Subcutaneous adipose tissue (tissue), 4 donors: ENCODE data around the gene CYP19A1. TPM values are rescaled to one million over a fixed set of nuclear protein-coding genes. Genes with fewer than 3 reads are reported as not detected.

ENCODE experiments used
- CTCF ChIP-seq: fragments of 450-650 bp; IDR thresholded peaks from one replicate; pipeline ENCODE4 v1.5.1; 2016; ENCODE audit warnings: low read depth, mild to moderate bottlenecking, control low read depth, antibody characterized with exemption, moderate library complexity
- total RNA-seq, 4 donors: library from RNA; depleted of rRNA; stranded (reverse); fragments of >200 nt; gene quantifications; one replicate each; pipeline ENCODE4 v1.1.0, GENCODE V29; 2016

Gene CYP19A1
- total RNA-seq, 4 donors from 2014 or later = 0.75 to 16.7 (median 8.3) TPM

GRCh38 chr15:51359981-51360380 lies 21.6 kb upstream of the CYP19A1 start:
- TF ChIP-seq CTCF = no peak

DNA sequence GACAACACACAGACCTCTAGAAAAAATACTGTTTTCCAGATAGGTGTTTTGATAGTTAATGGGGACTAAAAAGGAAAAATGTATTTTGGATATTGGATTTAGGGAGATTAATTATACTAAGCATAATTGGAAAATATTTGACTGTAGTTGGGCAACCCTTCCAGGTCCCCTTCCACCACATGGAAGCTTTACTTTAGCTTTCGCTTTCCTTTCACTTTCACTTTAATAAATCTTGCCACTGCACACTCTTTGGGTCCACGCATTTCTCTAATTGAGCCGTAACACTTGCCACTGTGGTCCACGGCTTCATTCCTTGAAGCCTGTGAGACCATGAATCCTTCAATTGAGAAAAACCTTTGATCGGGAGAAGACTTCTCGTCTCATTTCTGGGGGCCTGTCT lies 18.6 kb upstream of the CYP19A1 start:
- no peak for TF ChIP-seq CTCF

GRCh38 chr15:51356147-51356546 lies 17.8 kb upstream of the CYP19A1 start:
- no peak for TF ChIP-seq CTCF

DNA sequence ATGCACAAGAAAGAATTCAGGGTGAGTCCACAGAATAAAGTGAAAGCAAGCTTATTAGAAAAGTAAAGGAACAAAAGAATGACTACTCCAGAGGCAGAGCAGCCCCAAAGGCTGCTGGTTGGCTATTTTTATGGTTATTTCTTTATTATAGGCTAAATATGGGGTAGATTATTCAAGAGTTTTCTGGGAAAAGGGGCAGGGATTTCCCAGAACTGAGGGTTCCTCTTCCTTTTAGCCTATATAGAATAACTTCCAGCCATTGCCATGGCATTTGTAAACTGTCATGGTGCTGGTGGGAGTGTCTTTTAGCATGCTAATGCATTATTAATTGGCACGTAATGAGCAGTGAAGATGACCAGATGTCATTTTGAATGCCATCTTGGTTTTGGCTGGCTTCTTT lies 16.7 kb upstream of the CYP19A1 start:
- TF ChIP-seq CTCF = no peak

DNA sequence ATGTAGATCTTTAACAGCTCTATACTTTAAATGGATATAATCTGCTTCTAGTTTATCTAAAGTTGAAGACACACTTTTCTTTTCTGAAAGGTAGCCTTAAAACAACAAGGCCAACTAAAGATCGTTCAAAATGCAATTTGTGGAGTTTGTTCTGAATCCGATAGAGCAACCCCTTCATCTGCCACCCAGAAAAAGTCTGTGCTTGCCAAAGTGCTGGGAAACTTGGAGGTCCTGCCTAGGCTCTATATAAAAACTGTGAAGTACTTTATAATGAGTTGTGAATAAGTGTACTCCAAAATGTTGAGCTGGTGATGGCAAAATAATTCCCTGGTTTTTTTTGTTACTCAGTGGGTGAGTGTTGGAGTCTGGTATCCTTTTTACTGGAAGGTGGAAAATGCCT lies 15.6 kb upstream of the CYP19A1 start:
- TF ChIP-seq CTCF = no peak

GRCh38 chr15:51350723-51351122 lies 12.3 kb upstream of the CYP19A1 start:
- TF ChIP-seq CTCF = no peak

DNA sequence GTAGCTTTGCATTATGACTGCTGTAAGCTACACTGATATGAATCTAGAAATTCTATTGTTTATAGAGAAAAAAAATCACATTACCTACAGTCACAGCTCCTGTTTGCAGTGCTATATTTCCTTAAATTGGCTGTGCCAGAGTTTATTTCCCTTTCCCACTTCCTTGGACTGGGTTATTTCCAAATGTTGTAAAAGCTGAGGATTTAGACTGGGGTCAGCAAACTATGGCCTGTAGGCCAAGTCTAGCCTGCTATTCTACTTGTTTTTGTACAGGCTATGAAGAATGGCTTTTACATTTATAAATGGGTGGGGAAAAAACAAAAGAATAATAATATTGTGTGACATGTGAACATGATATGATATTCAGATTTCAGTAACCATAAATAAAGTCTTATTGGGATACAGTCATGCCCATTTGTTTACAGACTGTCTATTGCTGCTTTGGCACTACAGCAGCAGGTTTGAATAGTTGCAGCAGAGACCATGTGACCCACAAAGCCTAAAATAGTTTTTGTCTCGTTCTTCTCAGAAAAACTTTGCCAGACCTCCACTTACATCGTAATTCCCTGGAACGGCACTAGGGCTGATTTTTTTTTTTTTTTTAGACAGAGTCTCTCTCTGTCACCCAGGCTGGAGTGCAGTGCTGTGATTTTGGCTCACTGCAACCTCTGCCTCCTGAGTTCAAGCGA lies 10.9 kb upstream of the CYP19A1 start:
- TF ChIP-seq CTCF = no peak
